Medulla oblongata (tissue), 1 donor: ENCODE measurements around the gene CIAO3.
A peak's percentile ranks its signal among the peaks of the same experiment; 100 is the strongest.
"Not testable (repeated sequence)": the region's sequence is repeated elsewhere in the genome, so short reads cannot be mapped to it uniquely, and the experiment has no call there.

Experiments
- DNase-seq: peaks from one replicate; pipeline ENCODE4 v3.0.0-alpha.2; 2015; ENCODE audit errors: extremely low spot score

CIAO3 gene

GRCh38 chr16:723695-724094, 17.1 kb downstream of the CIAO3 start:
- DNase-seq = no peak

DNA sequence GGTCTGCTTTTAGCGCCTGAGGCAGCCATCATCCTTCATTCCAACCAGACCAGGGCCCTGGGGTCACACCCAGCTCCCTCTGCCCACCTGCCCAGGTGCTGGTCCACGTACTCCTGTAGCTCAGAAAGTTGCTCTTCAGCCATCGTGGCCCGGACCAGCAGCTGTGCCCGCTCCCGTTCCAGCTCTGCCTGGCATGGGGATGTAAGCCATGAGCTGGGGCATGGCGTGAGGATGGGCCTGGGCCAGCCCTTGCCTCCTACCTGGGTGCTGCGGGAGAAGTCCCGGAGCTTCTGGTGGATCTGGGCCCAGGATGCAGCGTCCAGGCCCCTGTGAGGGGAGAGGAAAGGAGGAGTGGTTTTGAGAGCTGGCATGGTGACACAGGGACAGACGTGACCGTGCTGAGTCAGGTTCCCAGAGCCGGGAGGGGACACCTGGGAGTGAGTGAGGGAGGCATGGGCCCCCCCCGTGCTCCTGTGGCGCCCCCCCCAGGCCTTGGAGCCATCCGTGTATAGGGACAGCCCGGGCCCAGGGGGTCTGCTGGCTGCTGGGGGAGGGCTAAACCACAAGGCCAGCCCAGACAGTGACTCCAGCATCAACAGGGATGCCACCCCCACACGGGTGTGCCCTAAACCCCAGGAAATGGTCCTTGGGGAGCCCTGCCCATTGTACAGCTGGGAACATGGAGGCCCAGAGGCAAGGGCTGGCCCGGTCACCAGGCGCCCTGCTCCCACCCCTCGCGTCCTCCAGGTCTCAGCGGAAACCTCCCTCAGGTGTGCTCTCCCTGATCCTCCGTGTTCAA, 17.8 kb downstream of the CIAO3 start:
- no peak for DNase-seq

DNA sequence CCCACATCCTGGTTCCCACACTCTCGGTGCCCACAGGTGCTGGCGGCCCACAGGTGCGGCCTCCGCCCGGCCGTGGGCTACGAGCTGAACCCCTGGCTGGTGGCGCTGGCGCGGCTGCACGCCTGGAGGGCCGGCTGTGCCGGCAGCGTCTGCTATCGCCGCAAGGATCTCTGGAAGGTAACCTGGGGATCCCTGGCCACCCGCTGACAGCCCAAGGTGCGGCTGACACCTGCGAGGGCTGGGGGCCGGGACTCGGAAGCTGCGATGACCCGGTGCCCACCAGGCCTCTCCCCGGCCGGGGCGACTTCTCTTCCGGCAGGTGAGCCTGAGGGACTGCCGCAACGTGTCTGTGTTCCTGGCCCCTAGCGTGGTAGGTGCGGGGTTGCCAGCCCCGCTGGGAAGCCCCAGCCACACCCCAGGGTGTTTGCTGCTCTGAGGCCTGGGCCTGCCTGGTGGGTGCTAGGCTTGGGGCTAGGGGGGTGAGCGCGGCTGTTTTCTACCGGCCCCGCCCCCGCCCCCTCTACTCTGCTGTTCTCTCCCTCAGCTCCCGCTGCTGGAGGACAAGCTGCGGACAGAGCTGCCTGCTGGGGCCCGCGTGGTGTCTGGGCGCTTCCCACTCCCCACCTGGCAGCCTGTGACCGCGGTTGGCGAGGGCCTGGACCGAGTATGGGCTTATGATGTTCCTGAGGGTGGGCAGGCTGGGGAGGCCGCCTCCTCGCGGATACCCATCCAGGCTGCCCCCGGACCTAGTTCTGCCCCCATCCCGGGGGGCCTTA, 18.8 kb downstream of the CIAO3 start:
- DNase-seq = no peak

DNA sequence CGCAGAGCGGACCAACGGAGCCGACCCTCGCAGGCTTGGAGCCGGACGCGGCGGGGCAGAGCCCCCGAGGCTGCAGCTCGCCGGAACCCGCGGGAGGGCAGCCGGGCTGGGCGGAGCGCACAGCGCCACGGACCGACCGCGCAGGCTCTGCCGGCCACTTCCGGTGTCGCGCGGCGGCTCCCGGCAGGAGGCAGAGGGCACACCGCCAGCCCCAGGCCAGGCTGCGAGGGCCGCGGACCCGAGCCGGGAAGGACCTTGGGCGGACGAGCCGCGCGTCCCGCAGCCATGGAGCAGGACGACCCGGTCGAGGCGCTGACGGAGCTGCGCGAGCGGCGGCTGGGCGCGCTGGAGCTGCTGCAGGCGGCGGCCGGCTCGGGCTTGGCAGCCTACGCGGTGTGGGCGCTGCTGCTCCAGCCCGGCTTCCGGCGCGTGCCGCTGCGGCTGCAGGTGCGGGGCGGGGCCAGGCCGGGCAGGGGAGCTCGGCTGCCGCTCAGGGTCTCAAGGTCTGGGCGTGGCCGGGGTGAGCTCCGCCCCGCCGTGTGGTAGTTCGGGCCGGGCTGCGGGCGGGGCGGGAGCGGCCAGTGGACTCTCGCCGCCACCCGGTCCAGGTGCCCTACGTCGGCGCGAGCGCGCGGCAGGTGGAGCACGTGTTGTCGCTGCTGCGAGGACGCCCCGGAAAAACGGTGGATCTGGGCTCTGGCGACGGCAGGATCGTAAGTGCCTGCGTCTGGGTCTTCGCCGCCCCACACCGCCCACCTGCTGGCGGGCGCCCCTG, 19.6 kb downstream of the CIAO3 start, which contains the start of gene ANTKMT:
Gene ANTKMT, plus strand, starts transcription at position 157 of the 775 bp plus-strand sequence. Its CDS starts 129 bp downstream, at position 286.
- DNase-seq = peak; percentile 77

DNA sequence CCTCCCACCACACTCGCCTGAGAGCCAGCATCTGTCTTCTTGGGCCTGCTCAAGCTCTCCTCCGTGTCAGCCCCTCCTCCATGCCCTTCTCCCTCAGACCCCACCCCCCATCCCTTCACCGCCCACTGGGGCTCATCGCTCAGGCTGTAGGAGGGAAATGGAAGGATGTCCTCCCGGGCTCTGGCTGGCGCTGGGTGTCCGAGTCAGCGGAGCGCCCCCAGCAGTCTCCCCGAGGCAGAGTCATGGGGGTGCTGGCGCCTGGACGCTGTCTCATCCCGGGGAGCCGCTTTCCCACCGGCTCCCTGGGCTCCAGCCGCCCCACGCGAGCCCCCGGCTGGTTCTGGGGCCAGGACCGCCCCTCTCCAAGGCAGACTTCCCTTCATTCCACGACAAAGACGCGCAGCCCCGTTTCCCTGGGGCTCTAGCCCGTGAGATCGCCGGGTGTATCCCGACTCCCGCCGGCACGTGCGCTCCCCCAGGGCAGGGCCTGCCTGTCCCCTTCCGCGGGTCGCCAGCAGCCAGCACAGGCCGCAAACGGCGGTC, 20.3 kb downstream of the CIAO3 start:
- DNase-seq = peak; percentile 83

GRCh38 chr16:719815-720446, 20.9 kb downstream of the CIAO3 start:
- no peak for DNase-seq

GRCh38 chr16:718922-719321, 21.9 kb downstream of the CIAO3 start:
- no peak for DNase-seq

DNA sequence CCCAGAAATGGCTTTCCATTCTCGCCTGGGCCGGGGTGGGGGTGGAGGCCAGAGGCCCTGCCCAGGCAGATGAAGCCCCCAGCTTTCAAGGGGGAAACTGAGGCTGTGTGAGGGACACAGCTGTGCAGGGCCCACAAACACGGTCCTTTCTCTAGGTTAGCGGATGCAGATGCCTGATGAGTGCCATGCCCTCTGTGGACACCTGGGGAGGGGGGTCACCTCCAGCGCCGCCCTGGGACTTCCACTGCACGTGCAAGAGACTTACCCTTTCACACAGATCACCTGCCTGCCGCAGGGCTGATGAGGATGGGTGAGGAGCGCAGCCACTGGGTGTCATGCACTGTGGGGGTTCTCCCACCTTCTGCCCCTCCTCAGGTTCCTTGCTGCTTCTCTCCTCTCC, 22.4 kb downstream of the CIAO3 start:
- no peak for DNase-seq

DNA sequence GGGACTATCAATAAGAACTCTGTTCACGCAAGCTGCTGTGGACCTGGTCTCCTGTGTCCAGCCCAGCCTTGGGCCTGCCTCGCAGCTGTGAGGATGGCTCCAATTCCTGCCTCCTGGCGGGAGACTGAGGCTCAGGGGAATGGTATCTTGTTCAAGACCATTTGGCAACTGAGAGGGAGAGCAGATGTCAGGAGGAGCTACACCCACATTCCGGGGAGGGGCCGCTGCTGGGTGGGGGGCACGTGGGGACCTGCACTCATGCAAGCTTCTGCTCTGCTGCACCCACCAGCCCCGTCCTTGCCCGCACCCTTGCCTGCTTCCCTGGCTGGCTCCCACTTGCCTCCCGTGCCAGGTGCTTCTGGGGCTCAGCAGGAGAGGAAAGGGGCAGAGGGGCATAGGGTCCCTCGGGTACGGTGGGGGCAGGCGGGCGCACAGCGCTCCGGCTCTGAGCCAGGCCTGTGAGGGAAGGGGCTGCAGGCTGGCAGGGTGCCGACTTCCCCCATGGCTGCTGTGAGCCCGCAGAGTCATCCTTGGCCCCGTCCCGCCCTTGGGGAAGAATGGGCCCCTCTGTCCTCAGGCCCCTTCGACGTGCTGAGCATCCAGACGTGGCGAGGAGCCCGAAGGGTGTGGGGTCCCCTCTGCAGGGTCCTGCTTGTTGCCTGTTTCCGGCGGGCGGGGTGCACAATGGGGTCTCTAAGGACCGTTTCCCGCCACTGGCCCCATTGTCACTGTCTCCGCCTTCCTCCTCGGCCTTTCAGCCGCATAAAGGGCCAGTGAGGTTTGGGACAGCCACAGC, 23.1 kb downstream of the CIAO3 start:
- DNase-seq = no peak

DNA sequence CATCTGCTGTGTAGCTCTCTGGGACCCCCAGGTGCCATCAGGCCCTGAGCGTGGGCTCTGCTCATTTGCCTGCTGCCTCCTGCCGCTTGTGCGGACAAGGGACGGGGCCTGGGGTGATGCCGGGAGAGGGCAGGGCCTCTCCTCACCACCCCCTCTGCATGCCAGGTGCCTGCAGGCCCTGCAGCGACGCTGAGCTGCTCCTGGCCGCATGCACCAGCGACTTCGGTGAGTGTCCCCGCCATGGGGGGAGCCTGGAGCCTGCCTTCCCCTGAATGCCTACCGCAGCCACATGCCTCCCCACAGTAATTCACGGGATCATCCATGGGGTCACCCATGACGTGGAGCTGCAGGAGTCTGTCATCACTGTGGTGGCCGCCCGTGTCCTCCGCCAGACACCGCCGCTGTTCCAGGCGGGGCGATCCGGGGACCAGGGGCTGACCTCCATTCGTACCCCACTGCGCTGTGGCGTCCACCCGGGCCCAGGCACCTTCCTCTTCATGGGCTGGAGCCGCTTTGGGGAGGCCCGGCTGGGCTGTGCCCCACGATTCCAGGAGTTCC, 23.9 kb downstream of the CIAO3 start:
- DNase-seq = no peak

- peak; percentile 96 for DNase-seq
These were observed 24.6 kb downstream of the CIAO3 start for GRCh38 chr16:716200-716568.

GRCh38 chr16:715477-716199, 25.2 kb downstream of the CIAO3 start:
- DNase-seq = no peak

DNA sequence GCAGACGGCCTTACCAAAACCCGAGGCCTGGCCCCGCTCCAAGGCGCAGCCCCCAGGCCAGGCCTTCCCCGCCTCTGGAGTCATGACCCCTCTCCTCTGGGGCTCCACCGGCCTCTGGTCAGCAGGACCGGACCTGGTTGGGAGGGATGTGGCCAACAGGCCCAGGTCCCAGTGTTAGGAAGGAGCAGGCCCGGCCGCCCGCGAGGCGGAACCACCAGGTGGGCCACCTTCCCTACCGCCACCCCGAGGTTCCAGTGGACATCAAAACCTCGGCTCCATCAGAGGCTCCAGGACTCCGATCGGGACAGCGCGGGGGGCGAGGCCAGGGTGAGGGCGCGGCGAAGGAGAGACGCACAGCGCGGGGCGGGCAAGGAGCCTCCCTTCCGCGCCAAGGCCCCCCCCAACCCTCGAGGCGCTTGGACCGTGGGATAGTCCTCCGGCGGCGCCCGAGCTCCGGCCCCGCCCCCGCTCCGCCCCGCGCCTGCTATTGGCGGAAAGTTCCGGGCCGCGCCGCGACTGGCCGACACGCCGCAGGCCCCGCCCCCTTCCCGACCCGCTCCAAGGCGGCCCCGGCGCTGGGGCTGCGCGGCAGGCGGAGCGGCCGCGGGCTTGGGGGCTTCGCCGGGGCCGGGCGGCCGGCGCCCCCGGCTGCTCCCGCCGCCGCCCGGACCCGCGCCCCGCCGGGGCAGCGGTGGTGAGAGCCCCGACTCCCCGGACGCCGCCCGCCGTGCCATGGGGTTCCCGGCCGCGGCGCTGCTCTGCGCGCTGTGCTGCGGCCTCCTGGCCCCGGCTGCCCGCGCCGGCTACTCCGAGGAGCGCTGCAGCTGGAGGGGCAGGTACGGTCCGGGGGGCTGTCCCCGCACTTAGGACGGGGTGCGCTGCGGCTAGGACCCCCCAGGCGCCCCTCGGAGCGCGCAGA, 26.0 kb downstream of the CIAO3 start, which contains the start of gene METRN:
Gene METRN, plus strand, starts transcription at position 561 of the 919 bp plus-strand sequence. Its CDS starts 172 bp downstream, at position 733.
- peak; percentile 91 for DNase-seq

DNA sequence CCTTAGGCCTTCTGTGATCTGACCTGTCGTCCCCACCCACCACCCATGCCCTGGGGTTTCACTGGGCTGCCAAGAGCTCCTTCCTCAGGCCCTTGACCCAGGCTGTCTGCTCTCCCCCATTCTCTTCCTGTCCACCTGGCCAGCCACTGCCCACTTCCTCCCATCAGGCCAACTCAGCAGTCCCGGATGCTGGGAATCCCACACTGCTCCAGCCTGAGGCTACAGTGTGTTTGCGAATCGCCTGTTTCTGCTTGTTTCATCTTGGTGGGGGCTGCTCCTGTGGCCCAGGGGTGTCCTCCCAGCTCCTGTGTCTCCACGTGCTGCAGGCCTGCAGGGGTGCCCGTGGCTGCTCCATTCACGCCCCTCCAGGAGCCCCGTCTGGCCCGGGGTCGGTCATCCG, 26.7 kb downstream of the CIAO3 start:
- no peak for DNase-seq

DNA sequence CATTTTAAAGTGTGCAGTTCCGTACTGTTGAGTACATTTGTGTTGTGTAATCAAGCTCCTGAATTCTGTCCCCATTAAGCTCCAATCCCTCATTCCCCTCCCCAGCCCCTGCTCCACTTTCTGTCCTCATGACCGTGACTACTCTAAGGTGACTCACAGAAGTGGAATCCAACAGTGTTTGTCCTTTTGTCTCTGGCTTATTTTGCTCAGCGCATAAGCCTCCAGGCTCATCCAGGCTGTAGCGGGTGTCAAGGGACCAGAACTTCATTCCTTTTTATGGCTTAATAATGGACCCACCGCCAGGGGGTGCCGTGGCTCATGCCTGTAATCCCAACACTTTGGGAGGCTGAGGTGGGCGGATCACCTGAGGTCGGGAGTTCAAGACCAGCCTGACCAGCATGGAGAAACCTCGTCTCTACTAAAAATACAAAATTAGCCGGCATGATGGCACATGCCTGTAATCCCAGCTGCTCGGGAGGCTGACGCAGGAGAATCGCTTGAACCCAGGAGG, 28.0 kb downstream of the CIAO3 start:
- DNase-seq = not testable (repeated sequence)

DNA sequence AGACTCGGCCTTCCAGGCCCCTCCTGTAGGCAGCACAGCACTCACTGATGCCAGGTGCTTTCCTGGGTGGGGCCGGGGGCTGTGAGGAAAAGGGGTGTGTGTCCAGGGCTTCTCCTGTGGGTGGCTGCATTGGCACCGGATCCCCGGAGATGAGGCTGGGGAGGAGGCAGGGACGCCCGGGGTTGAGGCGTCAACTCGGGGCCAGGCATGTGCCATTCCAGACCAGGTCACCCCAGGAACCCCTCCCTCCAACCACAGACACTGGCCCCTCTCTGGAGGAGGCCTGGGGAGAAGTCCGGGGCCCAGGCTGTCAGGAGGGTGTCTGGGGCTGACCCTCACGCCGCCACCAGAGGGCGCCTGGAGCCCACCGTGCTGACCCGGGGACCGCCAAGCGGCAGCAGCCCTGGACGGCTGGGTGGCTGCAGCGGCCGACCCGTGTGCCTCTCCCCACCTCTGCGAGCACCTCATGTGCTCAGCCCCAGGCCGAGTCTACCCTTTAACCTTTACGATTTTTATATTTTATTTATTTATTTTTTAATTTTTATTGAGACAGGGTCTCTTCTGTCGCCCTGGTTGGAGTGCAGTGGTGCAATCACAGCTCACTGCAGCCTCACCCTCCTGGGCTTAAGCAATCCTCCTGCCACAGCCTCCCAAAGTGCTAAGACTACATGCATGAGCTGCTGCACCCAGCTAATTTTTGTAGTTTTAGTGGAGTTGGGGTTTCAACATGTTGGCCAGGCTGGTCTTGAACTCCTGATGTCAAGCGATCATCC, 29.1 kb downstream of the CIAO3 start:
- peak; percentile 77 for DNase-seq

DNA sequence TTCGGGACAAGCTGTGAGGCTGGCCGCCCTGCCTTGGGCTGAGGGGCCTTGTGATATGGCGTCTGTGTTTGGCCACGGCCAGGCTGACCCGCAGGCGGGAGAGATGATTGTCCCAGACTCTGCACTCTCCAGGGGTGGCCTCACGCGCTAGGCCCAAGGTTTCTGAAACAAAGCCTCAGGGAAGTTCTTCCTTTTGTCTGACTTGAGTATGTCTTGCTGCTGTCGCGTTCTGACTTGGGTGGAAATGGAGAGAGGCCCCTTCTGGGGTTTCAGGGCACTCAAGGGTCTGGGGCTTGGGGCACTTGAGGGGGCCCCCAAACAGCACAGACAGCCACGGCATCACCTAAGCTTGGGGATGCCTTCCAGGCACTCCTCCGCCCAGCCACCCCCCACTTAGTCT, 29.7 kb downstream of the CIAO3 start:
- DNase-seq = no peak
